ENCODE data around the gene ADAMTS14. TPM values are rescaled to one million over a fixed set of nuclear protein-coding genes. Genes with fewer than 3 reads are reported as not detected.

Gene ADAMTS14
- total RNA-seq, 6 experiments from 2014 or later, result 0.03 to 0.09 (median 0.05) TPM; not detected in 2

- no peak overlapping the region for H3K27ac Mint-ChIP-seq
- H3K4me1 Mint-ChIP-seq (ENCODE audit: low read depth), result peaks cover 13% of the 10 kb centered on the region
- TF ChIP-seq CTCF (IDR thresholded peaks at IDR 0.05), result no peak
- H3K36me3 Mint-ChIP-seq (ENCODE audit: low read depth), result no peaks in the 10 kb centered on the region
- no peak for DNase-seq
- no peaks in the 10 kb centered on the region for H3K9me3 Mint-ChIP-seq
- H3K4me3 Mint-ChIP-seq, result no peak overlapping the region
- peaks cover 26% of the 10 kb centered on the region for H3K27me3 Mint-ChIP-seq (ENCODE audit: insufficient read depth)
Observed at GRCh38 chr10:70678757-70679489, 6.6 kb downstream of the ADAMTS14 start.

- no peak overlapping the region for H3K27ac Mint-ChIP-seq
- DNase-seq, result peak; percentile 64
- no peaks in the 10 kb centered on the region for H3K36me3 Mint-ChIP-seq (ENCODE audit: low read depth)
- H3K9me3 Mint-ChIP-seq, result no peaks in the 10 kb centered on the region
- peaks cover 26% of the 10 kb centered on the region for H3K27me3 Mint-ChIP-seq (ENCODE audit: insufficient read depth)
- no peak for TF ChIP-seq CTCF (IDR thresholded peaks at IDR 0.05)
- peaks cover 13% of the 10 kb centered on the region for H3K4me1 Mint-ChIP-seq (ENCODE audit: low read depth)
- no peak overlapping the region for H3K4me3 Mint-ChIP-seq
Observed at GRCh38 chr10:70679498-70679897, 7.2 kb downstream of the ADAMTS14 start.

GRCh38 chr10:70680899-70681730 lies 8.8 kb downstream of the ADAMTS14 start:
- no peak for TF ChIP-seq CTCF (IDR thresholded peaks at IDR 0.05)
- no peaks in the 10 kb centered on the region for H3K36me3 Mint-ChIP-seq (ENCODE audit: low read depth)
- no peak overlapping the region for H3K4me3 Mint-ChIP-seq
- H3K4me1 Mint-ChIP-seq (ENCODE audit: low read depth), result peaks cover 13% of the 10 kb centered on the region
- no peaks in the 10 kb centered on the region for H3K9me3 Mint-ChIP-seq
- H3K27ac Mint-ChIP-seq, result no peak overlapping the region
- DNase-seq, result no peak
- H3K27me3 Mint-ChIP-seq (ENCODE audit: insufficient read depth), result peaks cover 17% of the 10 kb centered on the region

- TF ChIP-seq CTCF (IDR thresholded peaks at IDR 0.05), result no peak
- H3K4me1 Mint-ChIP-seq (ENCODE audit: low read depth), result peaks cover 13% of the 10 kb centered on the region
- DNase-seq, result no peak
- no peaks in the 10 kb centered on the region for H3K9me3 Mint-ChIP-seq
- peaks cover 11% of the 10 kb centered on the region for H3K27me3 Mint-ChIP-seq (ENCODE audit: insufficient read depth)
- H3K36me3 Mint-ChIP-seq (ENCODE audit: low read depth), result no peaks in the 10 kb centered on the region
- no peak overlapping the region for H3K27ac Mint-ChIP-seq
- H3K4me3 Mint-ChIP-seq, result no peak overlapping the region
Observed at GRCh38 chr10:70681731-70682005, 9.4 kb downstream of the ADAMTS14 start.

- Mint-ChIP-seq H3K27me3 (ENCODE audit: insufficient read depth) (peaks cover 11% of the 10 kb centered on the region), H3K27ac (no peak overlapping the region), H3K4me1 (ENCODE audit: low read depth) (peaks cover 13% of the 10 kb centered on the region), H3K9me3 (no peaks in the 10 kb centered on the region), H3K4me3 (no peak overlapping the region), H3K36me3 (ENCODE audit: low read depth) (no peaks in the 10 kb centered on the region)
- TF ChIP-seq CTCF (IDR thresholded peaks at IDR 0.05), result no peak
- DNase-seq, result no peak
Observed at GRCh38 chr10:70682920-70683600, 10.8 kb downstream of the ADAMTS14 start.

Measured in HFFc6 (cell line).